IPS-NIHi7 (cell line): ENCODE data around the gene LRRTM4.
A peak's percentile ranks its signal among the peaks of the same experiment; 100 is the strongest.
"Not testable (repeated sequence)": the region's sequence is repeated elsewhere in the genome, so short reads cannot be mapped to it uniquely, and the experiment has no call there.

Source experiments
- DNase-seq: peaks from one replicate; pipeline ENCODE4 v3.0.0; 2012; ENCODE audit warnings: mixed read lengths; ENCODE audit errors: extremely low spot score

Gene LRRTM4

GRCh38 chr2:76748581-76749296 lies 773.4 kb downstream of the LRRTM4 start:
- no peak for DNase-seq

DNA sequence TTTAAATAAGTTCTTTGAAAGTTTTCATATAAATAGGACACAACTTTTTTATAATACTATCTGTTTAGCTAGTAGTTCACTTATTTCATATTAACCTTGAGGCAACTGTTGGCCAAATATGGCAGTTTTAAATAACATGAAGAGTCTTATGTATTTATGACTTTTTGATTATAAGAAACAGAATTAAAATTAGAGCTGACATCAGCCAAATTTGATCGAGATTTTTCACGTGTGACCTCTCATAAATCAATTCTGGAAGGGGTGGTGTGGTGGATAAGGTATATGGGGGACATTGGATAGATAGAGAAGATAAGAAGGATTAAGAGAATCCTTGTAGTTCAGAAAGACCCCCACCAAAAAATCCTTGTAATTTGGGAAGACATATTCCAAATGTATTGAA lies 776.6 kb downstream of the LRRTM4 start:
- DNase-seq, result no peak

DNA sequence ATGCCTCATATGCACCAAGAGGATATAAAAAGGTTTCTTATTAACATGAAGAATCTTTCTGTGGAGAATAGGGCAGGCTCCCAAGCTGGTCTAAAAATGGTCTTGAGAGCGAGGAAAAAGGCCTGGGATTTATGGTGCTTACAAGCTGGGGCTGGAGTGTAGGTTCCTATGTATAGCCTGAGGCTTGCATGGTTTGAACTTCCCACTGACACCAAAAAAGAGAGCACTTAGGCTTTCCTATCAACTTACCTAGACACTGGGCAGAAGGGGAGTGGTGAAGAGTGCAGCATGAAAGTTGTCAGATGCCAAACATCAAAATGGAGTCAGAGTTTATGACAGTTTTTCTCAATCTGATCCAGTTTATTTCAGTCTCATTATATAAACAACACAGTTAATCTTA lies 784.6 kb downstream of the LRRTM4 start:
- no peak for DNase-seq

GRCh38 chr2:76733736-76734135 lies 788.4 kb downstream of the LRRTM4 start:
- no peak for DNase-seq

DNA sequence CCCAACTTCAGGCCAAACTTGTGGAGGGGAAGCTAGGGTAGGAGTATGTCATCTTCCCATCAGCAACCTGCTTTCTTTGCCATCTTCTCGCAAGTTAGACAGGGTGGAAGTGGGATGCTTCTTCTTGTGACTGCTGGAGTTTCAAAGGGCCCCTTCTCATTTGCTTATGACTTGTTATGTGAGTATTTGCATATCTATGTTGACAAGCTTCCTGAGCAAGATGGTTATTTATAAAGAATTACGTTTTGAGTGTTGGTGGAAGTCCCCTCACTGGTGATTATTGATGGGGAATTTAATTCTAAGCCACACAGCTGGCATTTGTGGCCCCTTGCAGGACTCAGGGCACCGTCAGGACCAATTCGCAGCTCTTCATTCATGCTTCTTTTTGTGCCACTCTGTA lies 791.0 kb downstream of the LRRTM4 start:
- no peak for DNase-seq

- DNase-seq, result no peak
Measured at GRCh38 chr2:76730021-76730420, 792.2 kb downstream of the LRRTM4 start.

- no peak for DNase-seq
Measured at GRCh38 chr2:76721226-76721625, 801.0 kb downstream of the LRRTM4 start.

DNA sequence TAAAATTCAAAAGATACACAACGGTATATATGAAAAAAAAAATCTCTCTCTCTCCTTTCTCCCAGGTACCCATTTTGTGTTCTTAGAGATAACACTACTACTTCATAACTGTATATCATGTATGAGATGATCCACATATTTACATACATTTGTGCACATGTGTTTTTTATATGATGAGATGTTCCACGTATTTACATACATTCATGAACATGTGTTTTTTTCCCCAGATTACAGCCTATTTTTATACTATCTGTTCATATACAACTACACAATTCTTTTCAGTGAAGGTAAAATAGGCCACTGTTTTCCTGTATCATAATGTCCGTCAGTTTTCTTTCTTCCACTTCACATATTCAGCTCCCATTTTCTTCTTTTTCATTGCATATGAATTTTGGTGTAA lies 808.9 kb downstream of the LRRTM4 start:
- DNase-seq, result no peak

DNA sequence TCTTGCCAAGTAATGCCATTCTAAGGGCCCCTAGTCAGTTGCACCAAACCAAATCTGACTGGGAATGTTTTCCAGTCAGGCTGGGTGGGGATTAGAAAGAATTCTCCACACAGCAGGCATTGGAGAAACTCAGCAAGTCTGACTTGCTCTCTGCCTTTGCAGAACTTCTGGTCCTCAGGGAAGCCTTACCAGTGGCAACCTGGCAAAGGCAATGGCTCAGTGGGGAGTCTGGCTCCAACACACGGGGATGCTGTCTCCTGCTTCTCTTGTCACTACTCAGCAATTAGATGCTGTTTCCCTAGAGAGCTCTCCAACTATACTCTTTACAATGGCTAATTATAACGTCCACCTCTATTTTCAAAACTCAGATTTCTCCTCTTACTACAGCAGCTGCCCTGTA lies 810.7 kb downstream of the LRRTM4 start:
- peak; percentile 46 for DNase-seq

GRCh38 chr2:76700894-76701293 lies 821.3 kb downstream of the LRRTM4 start:
- no peak for DNase-seq

- DNase-seq, result not testable (repeated sequence)
Measured at GRCh38 chr2:76697998-76698713, 824.0 kb downstream of the LRRTM4 start.
